Progenitor cell of endocrine pancreas (in vitro differentiated cells): ENCODE data around the gene KLHL30. TPM values are rescaled to one million over a fixed set of nuclear protein-coding genes. Genes with fewer than 3 reads are reported as not detected.
A peak's percentile ranks its signal among the peaks of the same experiment; 100 is the strongest.

ENCODE experiments used
- DNase-seq: peaks from one replicate; pipeline ENCODE4 v3.0.0; 2021; ENCODE audit warnings: low spot score; ENCODE audit not compliant: unreplicated experiment
- H3K27ac Mint-ChIP-seq: 2 replicates; pipeline ENCODE4 v1.8.0; 2021; ENCODE audit warnings: mild to moderate bottlenecking, moderate library complexity, mixed read lengths
- H3K27me3 Mint-ChIP-seq: 2 replicates; pipeline ENCODE4 v1.8.0; 2021; ENCODE audit warnings: mixed read lengths
- H3K36me3 Mint-ChIP-seq: 2 replicates; pipeline ENCODE4 v1.8.0; 2022; ENCODE audit warnings: mixed read lengths; ENCODE audit not compliant: insufficient read depth
- H3K4me1 Mint-ChIP-seq: 2 replicates; pipeline ENCODE4 v1.8.0; 2021; ENCODE audit warnings: low read depth, mixed read lengths
- H3K4me3 Mint-ChIP-seq: 2 replicates; pipeline ENCODE4 v1.8.0; 2021; ENCODE audit warnings: low read depth, mild to moderate bottlenecking, moderate library complexity, mixed read lengths
- H3K9me3 Mint-ChIP-seq: 2 replicates; pipeline ENCODE4 v1.8.0; 2021; ENCODE audit warnings: low read depth, mixed read lengths
- CTCF ChIP-seq: fragments of 200-600 bp; sonication (generic); IDR thresholded peaks from one replicate; pipeline ENCODE4 v1.5.0; 2021; ENCODE audit warnings: antibody characterized with exemption, mild to moderate bottlenecking; ENCODE audit not compliant: unreplicated experiment
- long read RNA-seq: library from polyadenylated mRNA; unstranded; transcript quantifications from one replicate; pipeline ENCODE4 v2.0.0, GENCODE V29; 2020
- total RNA-seq: library from RNA; stranded (reverse); gene quantifications from 2 replicates; pipeline ENCODE4 v1.2.1, GENCODE V29; 2021

The KLHL30 gene, protein sequence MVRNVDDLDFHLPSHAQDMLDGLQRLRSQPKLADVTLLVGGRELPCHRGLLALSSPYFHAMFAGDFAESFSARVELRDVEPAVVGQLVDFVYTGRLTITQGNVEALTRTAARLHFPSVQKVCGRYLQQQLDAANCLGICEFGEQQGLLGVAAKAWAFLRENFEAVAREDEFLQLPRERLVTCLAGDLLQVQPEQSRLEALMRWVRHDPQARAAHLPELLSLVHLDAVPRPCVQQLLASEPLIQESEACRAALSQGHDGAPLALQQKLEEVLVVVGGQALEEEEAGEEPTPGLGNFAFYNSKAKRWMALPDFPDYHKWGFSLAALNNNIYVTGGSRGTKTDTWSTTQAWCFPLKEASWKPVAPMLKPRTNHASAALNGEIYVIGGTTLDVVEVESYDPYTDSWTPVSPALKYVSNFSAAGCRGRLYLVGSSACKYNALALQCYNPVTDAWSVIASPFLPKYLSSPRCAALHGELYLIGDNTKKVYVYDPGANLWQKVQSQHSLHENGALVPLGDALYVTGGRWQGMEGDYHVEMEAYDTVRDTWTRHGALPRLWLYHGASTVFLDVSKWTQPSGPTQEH
- 0.07 and 0.13 TPM in 2 replicates for total RNA-seq
- long read RNA-seq, result 0 reads

- TF ChIP-seq CTCF, result no peak
- Mint-ChIP-seq H3K27ac (no peak within 1 kb of the TSS), H3K4me3 (no peak within 1 kb of the TSS)
These were observed at the start of gene KLHL30 for GRCh38 chr2:238138331-238139195. Gene KLHL30 (plus strand): TSS chr2:238138668. CDS start chr2:238140755, 2,087 bp downstream.

GRCh38 chr2:238090887-238091286, 47.6 kb upstream of the KLHL30 start:
- peaks cover 13% of the 10 kb centered on the region for H3K36me3 Mint-ChIP-seq
- no peak for TF ChIP-seq CTCF

More at GRCh38 chr2:238138331-238139195, at the start of gene KLHL30:
- H3K9me3 Mint-ChIP-seq, result no peaks in the 10 kb centered on the region
- DNase-seq, result no peak
- peaks cover under 1% of the 10 kb centered on the region for H3K27me3 Mint-ChIP-seq
- H3K36me3 Mint-ChIP-seq, result no peaks in the 10 kb centered on the region
- no peaks in the 10 kb centered on the region for H3K4me1 Mint-ChIP-seq

GRCh38 chr2:238091436-238092060, 46.9 kb upstream of the KLHL30 start:
- Mint-ChIP-seq H3K36me3 (peaks cover 15% of the 10 kb centered on the region), H3K4me1 (no peaks in the 10 kb centered on the region), H3K4me3 (no peak overlapping the region), H3K27ac (peak overlapping the region; percentile 91), H3K27me3 (no peaks in the 10 kb centered on the region), H3K9me3 (no peaks in the 10 kb centered on the region)
- DNase-seq, result no peak
- TF ChIP-seq CTCF, result no peak

More at GRCh38 chr2:238090887-238091286, 47.6 kb upstream of the KLHL30 start:
- H3K9me3 Mint-ChIP-seq, result no peaks in the 10 kb centered on the region
- no peak overlapping the region for H3K4me3 Mint-ChIP-seq
- H3K27ac Mint-ChIP-seq, result no peak overlapping the region
- no peak for DNase-seq
- no peaks in the 10 kb centered on the region for H3K4me1 Mint-ChIP-seq
- no peaks in the 10 kb centered on the region for H3K27me3 Mint-ChIP-seq

DNA sequence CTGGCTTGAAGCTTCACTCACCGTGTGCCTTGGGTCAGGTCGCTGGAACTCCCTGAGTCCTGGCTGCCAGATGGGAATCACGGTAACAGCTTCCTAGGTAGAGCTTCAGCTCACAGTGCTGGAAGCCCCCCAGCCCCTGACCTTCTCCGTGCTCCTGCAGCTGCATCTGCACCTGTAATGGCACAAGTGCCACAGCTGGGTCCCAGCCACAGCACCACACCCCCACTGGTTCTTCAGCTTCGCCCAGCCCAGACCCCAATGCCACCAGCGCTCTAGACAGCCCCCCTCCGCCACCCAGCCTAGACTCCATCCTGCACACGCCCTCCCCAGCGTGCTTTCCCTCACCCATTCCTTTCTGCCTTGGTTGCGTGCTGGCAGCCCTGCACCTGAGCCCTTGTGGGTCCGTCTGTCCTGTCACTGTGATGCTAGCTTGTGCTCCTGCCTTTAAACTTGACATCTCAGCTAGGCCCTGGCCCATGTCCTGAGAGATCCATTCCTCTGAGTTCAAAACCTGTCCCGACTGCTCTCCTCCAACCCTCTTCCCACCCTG, 45.9 kb upstream of the KLHL30 start:
- Mint-ChIP-seq H3K27me3 (no peaks in the 10 kb centered on the region), H3K27ac (peak overlapping the region; percentile 43), H3K4me3 (no peak overlapping the region), H3K36me3 (peaks cover 12% of the 10 kb centered on the region), H3K9me3 (no peaks in the 10 kb centered on the region), H3K4me1 (no peaks in the 10 kb centered on the region)
- DNase-seq, result no peak
- TF ChIP-seq CTCF, result no peak
